ENCODE data around the gene B3GNT9.
"Not testable (repeated sequence)": the region's sequence is repeated elsewhere in the genome, so short reads cannot be mapped to it uniquely, and the experiment has no call there.

Gene B3GNT9

DNA sequence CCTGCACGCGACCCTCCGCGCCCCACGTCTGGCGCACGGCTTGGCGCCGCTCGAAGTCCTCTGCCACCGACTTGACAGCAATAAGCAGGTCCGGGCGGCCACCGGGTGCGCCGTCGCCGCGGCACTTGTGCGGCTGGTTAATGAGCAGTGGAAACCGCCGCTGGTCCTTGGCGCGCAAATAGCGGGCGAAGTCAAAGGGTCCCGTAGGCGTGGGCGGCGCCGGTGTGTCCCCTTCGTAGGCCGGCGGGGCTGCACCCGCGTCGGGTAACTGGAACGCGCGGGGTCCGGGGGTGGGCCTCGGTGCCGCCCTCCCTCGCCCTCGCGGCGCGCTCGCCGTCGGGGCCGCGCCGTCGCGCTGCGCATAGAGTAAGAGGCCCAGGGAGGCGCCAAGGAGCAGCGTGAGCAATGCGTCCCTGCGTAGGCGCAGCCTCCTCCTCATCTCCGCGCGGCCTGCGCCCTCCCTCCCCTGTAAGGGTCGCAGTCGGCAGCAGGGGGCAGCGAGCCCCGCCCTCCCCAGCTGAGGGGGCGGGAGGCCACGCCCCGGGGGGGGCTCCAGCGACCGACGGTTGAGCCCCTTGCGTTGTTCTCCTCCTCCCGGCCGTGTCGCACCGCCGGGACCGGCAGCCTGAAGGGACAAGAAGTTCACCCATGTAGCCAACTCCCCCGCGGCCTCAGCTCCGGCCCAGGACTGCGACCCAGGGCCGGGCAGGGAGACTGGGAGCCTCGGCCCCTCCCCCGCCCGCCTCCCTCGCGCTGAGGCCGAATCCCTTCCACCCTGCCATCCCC, 558 bp downstream of the B3GNT9 start:
- no peak for DNase-seq (ENCODE audit: low read depth in 2 of 2)

DNA sequence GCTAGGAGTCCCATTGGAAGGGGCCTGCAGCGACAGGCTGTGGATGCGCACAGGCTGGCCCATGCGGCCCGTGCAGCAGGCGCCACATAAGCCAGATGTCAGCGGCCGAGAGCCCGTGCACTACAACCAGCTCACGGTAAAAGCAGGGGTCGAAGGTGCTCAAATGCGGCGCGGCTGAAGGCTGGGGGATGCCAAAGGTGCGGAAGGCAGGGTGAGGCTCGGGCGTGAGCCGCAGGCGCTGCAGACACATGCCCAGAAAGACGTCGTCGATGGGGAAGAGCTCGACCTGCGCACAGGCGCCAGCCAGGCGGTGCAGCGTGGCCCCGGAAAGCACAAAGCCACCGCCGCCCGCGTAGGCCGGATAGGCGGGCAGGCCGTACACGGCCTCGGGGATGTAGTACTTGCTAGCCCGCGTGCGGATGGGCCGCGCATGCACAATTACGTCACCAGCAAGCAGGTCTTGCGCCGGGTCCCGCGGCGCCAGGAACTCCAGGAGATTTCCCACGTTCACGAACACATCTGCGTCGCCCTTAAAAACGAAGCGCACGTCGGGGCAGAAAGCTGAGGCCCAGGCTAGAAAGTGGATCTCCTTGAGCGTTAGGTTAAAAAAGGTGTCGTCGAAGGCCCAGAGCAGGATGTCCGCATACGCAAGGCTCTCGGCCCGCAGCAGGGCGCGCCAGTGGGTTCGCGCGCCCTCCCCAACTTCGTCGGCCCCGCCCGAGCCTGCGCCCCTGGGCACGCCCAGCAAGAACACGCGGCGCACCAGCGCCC, 1.3 kb downstream of the B3GNT9 start:
- DNase-seq (ENCODE audit: low read depth in 2 of 2), result no peak

DNA sequence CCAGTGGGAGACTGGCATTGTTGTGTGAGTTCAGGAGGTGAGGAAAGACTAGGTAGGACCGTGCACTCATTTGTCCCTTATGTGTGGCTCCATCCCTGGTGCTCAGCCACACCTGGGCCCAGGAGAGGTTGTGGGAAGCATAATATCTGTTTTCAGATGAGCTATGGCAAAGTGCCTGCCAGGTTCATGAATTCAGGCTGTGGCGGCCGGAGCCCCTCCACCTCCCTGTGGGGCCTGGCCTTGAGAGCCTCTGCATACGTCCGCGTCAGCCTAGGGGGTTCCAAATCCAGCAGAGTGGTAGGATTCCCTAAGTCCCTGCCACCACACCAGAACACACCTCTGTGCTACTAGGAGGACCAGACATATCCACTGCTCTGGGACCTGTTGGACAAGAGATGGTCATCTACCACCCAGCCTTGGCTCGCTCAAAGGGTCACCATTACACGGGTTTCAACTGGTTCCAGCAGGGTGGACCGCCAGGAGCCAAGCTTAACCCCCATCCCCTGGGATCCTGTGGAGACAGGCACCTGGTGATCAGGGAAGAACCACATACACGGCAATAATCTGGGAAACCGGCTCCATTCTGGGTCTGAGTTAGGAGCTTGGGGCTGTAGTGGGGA, 2.0 kb downstream of the B3GNT9 start:
- DNase-seq (ENCODE audit: low read depth in 2 of 2), result no peak

GRCh38 chr16:67148221-67148620, 2.6 kb downstream of the B3GNT9 start:
- no peak for DNase-seq (ENCODE audit: low read depth in 2 of 2)

DNA sequence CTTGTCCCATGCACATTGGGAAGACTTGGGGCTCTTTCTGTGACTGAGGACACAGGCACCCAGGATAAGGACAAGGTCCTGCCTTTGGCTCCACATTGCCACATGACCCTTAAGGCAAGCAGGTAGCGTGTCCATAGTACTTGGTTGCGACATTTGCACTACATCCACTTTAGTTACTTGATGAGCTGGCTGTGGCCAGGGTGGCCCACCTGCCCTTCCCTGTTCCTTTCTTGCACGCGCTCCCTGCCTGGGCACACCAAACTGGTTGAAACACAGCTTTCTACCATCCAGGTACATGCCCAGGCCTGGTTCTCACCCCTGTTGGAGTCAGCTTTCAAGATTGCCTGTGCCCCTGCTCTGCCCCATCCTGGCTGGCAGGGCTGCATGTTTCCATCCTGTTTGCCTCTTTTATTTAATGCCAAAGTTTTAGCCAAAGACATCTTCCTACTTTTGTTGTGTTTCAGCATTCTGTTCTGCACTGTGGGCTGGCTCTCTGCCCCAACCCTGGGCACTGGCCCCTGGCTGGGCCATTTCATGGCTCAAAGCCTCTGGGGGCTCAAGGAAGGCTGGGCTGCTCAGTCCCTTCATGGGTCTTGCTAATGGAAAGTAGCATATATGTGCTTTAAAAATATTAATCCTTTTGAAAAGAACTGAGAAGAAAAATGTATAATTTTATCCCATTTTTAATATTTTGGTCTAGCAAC, 3.2 kb downstream of the B3GNT9 start:
- DNase-seq (ENCODE audit: low read depth in 2 of 2), result no peak

DNA sequence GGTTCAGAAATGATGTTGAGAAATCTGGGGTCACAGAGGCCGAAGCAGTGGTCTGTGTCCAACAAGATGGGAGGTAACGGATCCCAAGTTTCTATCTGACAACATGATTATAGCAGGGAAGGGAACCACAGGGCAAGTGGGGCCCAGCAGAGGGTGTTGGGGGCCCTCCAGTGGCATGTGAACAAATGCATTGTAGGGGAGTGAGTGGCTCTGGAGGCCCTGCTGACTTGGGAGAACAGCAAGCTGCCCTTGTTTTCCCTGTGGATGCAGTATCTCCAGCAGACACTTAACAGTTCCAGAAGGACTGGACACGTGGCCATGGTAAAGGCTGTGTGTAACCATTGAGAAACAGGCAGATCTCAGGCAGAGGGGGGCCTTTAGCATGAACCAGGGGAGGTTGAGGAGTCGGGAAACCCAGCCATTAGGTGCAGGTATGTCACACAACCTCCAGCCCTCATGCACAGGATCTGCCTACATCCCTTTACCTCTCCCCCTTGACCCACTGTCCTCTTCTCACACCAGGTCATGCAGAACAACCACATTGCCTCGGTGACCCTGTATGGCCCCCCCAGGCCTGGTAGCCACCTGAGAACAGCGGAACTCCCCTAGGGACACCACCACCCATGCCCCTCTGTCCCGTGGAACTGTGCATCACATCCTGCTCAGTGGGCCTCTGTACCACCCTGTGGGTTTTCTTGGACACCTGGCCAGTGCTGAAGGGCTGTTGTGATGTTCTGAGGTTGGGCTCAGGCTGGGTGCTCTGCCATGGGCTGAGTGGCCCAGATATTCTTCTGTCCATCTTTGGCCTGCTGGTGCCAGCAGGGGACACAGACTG, 4.1 kb downstream of the B3GNT9 start:
- DNase-seq (ENCODE audit: low read depth in 2 of 2), result no peak

DNA sequence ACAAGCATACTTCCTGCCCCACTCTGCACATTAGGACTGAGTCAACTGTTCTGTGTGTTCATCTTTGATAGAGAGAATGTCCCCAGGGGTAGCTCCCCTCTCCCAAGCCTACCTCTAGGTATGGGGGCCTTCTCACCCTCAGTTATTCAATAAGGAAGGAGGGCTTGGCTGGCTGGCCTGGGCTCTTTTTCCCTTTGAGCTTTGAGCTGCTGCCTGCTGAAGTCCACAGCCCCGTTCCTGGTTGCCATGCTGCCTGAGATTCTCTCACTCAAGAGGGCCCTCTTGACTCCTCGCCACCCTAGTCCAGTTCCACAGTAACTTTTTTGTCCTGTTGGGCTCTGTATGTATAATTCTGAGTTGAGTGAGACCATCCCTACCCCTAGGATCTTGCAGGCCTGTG, 5.1 kb downstream of the B3GNT9 start:
- no peak for DNase-seq (ENCODE audit: low read depth in 2 of 2)

DNA sequence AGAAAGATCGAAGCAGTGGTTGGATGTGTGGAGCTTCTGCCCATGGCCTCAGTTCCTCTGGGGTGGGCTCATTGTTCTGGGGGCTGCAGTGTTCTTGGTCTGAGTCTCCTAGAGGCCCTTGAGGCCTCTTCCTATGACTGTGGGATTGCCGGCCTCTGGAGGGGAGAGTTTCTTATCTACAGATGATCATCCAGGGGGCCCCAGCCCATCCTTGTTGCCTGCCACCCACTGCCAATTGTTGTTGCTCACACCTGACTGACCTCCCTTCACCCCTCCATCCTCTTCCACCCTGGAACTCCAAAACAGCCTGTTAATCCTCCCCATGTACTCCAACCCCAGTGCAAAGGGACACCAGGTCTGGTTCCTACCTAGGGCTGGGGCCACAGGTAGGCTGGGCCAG, 5.9 kb downstream of the B3GNT9 start:
- DNase-seq (ENCODE audit: low read depth in 2 of 2), result no peak

GRCh38 chr16:67142342-67142741, 8.5 kb downstream of the B3GNT9 start:
- DNase-seq (ENCODE audit: low read depth in 2 of 2), result no peak

DNA sequence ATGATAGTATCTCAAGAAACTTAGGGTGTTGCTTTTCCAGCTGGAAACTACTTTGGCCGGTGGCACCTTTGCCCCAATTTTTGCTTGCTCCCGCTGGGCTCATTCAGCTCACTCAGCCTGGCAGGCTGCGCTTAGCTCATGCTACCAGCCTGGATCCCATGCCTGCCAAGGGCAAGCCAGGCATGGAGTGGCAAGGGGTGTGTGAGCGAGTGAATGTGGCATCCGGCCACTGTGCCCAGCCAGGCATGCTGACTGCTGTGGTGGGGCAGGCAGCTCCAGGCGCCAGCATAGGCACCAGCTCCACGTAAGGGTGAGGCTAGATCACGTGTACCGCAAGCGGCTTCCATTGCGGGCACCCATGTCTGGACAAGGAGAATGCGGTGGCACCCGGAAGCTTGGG, 9.4 kb downstream of the B3GNT9 start:
- DNase-seq (ENCODE audit: low read depth in 2 of 2), result no peak

GRCh38 chr16:67137605-67138004, 13.2 kb downstream of the B3GNT9 start:
- no peak for DNase-seq (ENCODE audit: low read depth in 2 of 2)

DNA sequence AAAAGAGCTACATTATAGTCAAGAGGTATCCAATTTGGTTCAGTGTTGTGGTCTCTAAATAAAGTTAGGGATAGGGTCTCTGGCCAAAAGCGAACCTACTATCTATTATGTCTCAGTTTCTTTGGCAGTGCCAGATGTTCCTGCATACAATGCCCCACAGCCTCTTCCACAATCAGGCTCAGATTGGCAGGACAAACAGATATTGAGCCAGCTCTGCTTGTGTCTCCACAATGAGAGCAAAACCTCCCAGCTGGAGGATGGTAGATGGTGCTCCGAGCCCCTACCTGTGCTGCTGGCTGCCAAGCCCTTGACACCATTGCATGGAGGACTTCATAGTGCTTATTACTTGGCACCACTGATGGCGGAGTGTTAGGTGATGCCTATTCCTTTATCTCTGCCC, 21.4 kb downstream of the B3GNT9 start:
- DNase-seq (ENCODE audit: low read depth in 2 of 2), result no peak

GRCh38 chr16:67128887-67129286, 21.9 kb downstream of the B3GNT9 start:
- no peak for DNase-seq (ENCODE audit: low read depth in 2 of 2)

GRCh38 chr16:67128417-67128816, 22.4 kb downstream of the B3GNT9 start:
- DNase-seq (ENCODE audit: low read depth in 2 of 2), result no peak

- DNase-seq (ENCODE audit: low read depth in 2 of 2), result not testable (repeated sequence)
Measured at GRCh38 chr16:67122799-67123198, 28.0 kb downstream of the B3GNT9 start.

- DNase-seq (ENCODE audit: low read depth in 2 of 2), result no peak
Measured at GRCh38 chr16:67120025-67120424, 30.8 kb downstream of the B3GNT9 start.

DNA sequence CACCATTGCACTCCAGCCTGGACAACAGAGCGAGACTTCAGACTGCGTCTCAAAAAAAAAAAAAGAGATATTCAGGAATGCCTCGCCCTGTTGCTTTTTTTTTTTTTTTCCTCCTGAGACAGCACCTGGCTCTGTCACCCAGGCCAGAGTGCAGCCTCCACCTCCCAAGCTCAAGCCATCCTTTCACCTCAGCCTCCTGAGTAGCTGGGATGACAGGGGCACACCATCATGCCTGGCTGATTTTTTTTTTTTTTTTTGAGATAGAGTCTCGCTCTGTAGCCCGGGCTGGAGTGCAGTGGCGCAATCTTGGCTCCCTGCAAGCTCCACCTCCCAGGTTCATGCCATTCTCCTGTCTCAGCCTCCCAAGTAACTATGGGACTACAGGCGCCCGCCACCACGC, 33.1 kb downstream of the B3GNT9 start:
- no peak for DNase-seq (ENCODE audit: low read depth in 2 of 2)

- DNase-seq (ENCODE audit: low read depth in 2 of 2), result no peak
Measured at GRCh38 chr16:67116388-67117311, 34.1 kb downstream of the B3GNT9 start.

DNA sequence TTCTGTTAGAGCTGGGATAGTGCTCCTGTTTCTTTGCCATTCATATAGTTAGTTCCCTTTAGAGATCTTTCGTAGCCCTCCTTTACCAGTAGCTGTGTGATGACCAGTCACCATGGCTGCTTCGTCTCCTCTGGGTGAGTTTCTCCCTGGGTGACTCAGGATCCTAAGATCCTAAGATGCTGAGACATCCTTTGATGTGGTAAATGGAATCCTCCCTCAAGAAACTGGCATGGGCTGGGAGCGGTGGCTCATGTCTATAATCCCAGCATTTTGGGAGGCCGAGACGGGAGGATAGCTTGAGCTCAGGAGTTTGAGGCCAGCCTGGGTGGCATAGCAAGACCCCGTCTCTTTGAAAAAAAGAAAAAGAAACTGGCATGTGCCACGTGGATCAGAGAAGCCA, 35.2 kb downstream of the B3GNT9 start:
- no peak for DNase-seq (ENCODE audit: low read depth in 2 of 2)

DNA sequence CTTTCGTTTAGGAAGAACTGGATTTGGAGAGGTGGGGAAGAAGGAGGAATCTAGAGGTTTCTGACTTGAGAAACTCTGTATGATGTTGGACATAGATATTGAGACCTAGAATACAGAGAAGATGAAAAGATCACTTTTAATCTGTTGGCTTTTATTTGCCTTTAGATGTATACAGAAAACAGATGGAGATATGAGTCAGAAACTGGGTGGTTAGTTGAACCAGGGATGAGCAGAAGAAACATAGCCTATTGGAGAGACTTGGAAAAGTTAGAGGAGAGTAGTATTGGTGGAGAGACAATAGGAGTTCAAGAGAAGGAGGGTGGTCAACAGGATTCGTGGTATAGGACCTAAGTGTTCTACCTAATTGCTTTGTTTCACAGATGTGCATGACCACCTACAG, 36.0 kb downstream of the B3GNT9 start:
- DNase-seq (ENCODE audit: low read depth in 2 of 2), result no peak
